ENCODE data around the gene SGIP1.

DNA sequence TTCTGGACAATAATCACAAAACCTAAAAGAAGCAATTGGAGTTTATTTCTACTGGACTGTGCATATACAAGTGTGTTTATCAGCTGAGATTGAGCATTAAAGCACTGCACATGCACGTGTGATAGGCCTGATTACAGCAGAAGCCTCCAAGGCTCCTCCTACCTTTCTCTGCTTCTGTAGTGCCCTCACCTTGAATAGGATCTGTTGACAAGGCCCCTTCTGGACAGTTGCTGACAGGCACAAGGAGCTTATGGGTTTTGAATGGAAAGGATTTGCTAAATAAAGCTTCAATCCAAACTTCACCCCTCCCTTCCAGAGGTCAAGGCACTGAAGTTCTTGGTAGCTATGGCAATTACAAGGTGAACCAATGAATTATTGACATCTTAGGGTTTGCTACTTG is 7.9 kb upstream of the SGIP1 start:
- TF ChIP-seq CTCF (IDR thresholded peaks at IDR 0.05), result no peak
- TF ChIP-seq POLR2A (IDR thresholded peaks at IDR 0.05), result no peak
- TF ChIP-seq EP300 (IDR thresholded peaks at IDR 0.05), result no peak

Measured in sigmoid colon (tissue), 4 donors.